Coronary artery (tissue), 2 donors: ENCODE measurements around the gene MAPK8IP1.

Experiments
- DNase-seq: peaks from one replicate; pipeline ENCODE4 v3.0.0-alpha.2; 2017; ENCODE audit warnings: low spot score
- H3K27ac ChIP-seq, 2 donors: fragments of 200-600 bp; sonication (generic); one replicate each; pipeline ENCODE4 v1.5.1; 2016 to 2019
- H3K4me3 ChIP-seq: fragments of 200-600 bp; sonication (generic); 2 replicates; pipeline ENCODE4 v1.5.1; 2016; ENCODE audit warnings: mild to moderate bottlenecking, moderate library complexity
- TF ChIP-seq, protein P1 (sequence below): fragments of 200-600 bp; sonication (generic); IDR thresholded peaks from one replicate; pipeline ENCODE4 v1.5.1; 2019; ENCODE audit warnings: antibody characterized with exemption

The MAPK8IP1 gene

DNA sequence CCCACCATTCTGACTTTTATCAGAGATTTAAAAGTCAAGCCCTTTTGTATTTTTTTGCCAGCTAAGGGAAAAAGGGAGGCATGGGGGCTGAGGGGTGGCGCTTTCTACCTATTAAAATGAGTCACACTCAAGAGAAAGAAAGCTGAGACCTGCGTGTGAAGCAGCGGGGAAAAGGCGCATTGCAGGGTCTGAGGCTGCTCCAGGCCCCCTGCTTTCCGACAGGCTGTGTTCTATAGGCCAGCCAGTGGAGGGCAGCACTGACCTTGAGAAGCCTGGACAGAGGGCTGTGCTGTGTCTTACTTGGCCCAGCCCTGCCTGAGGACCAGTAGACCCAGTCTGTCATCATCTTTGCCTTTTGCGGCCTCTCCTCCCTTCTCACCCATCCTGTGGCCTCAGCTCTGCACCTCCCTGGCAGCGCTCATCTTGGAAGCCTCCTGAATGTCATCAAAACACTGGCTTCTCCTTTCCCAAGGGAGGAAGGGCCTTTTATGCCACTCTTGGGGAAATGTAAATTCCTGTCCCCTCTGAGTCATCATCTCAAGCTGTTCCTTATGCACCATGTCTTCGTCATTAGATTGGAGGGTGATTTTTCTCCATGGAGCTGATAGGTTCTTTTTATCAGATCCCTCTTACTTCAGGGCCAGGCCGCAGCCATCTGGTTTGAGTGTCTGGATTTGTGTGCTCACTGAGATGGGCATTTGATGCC, 12.6 kb upstream of the MAPK8IP1 start:
- no peak for DNase-seq
- H3K27ac ChIP-seq = no peak overlapping the region
- H3K4me3 ChIP-seq = no peak overlapping the region
- TF ChIP-seq, protein P1, sequence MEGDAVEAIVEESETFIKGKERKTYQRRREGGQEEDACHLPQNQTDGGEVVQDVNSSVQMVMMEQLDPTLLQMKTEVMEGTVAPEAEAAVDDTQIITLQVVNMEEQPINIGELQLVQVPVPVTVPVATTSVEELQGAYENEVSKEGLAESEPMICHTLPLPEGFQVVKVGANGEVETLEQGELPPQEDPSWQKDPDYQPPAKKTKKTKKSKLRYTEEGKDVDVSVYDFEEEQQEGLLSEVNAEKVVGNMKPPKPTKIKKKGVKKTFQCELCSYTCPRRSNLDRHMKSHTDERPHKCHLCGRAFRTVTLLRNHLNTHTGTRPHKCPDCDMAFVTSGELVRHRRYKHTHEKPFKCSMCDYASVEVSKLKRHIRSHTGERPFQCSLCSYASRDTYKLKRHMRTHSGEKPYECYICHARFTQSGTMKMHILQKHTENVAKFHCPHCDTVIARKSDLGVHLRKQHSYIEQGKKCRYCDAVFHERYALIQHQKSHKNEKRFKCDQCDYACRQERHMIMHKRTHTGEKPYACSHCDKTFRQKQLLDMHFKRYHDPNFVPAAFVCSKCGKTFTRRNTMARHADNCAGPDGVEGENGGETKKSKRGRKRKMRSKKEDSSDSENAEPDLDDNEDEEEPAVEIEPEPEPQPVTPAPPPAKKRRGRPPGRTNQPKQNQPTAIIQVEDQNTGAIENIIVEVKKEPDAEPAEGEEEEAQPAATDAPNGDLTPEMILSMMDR = peak; percentile 54

DNA sequence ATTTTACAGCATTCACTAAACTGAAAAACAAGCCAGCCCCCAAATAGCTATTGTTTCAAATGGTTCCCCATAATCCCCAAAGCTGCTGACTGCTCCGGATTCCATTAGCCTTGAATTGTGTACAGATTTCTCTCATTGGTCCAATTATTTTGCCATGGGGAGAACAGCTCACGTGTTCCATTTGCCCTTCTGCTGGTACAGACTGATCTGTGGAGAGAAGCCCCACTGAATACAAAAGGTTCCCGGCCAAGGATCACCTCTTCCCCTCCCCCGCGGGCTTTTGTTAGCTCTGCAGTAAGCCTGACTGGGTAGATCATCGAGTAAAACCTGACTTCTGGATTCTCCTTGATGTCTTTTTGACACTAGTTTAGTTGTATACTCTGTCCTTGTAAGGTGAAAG, 9.1 kb upstream of the MAPK8IP1 start:
- no peak for DNase-seq
- TF ChIP-seq, protein P1 = no peak
- Histone ChIP-seq H3K27ac (no peak overlapping the region), H3K4me3 (no peak overlapping the region)

DNA sequence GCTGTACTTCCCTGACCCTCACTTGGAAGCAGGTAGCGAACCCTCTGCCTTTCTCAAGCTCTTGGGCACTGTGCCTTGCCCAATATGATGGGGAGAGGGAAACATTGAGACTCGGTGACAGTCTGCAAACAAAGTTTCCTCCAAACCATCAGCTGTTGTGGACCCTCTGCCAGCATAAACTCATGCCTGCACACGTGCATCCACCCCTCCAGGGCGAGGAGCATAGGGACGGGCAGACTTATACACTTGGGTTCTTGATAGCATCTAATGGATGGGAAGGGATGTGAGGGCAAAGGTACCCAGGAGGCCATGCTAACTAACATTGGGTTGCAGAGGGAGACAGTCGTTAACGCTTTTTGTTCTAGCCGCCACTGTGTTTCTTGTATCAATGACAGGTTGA, 8.2 kb upstream of the MAPK8IP1 start:
- Histone ChIP-seq H3K4me3 (no peak overlapping the region), H3K27ac (no peak overlapping the region)
- TF ChIP-seq, protein P1 = no peak
- DNase-seq = no peak

DNA sequence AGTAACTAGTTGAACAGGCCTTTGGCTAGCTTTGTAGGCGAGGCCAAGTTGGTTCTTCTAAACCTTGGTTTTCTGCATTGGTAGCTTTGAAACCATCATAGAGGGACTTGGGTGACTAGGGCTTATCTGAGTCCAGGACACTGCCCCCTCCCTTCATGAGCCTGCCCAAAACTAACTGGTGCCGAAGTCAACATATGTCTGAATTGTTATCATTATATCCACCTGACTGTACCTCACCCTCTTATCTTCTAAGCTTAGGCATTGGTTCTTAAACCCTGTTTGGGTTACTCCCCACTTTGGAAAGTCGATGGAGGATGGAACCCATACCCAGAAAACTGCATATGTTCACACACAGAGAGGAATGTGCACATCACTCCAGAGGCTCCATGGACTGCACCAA, 7.6 kb upstream of the MAPK8IP1 start:
- Histone ChIP-seq H3K27ac (no peak overlapping the region), H3K4me3 (no peak overlapping the region)
- TF ChIP-seq, protein P1 = no peak
- no peak for DNase-seq

DNA sequence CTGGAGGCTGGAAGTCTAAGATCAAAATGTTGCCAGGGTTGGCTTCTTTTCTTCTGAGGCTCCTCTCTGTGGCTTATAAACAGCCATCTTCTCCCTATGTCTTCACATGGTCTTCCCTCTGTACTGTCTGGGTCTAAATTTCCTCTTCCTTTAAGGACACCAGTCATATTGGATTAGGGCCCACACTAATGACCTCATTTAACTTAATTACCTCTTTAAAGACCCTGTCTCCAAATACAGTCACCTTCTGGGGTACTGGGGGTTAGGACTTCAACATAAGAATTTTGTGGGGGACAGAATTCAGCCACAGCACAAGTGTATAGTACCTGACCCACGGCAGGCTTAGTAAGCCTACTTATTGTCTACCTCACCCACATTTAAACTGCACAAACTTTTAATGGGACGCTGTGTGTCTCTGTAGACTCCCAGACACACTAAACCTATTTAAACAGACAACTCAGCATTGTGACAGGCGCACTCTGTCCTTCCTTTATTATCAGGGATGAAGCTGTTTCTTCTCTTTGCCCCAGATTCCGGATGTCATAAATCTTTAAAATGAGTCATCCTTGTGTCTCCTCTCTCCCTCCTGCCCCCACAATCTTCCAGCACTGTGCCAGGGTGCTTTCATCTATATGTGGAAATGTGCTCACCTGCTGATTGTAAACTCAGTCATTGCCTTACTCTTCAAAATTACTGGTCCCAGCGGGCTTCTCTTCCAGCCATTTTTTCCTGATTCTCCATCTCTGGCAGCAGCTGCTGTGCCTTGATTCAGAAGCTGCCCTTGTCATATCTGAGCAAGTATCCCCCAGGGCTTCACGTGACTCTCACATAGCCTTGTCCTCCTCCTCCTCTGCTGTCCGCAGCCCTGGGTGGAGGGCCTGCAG, 5.4 kb upstream of the MAPK8IP1 start:
- H3K27ac ChIP-seq = no peak overlapping the region
- TF ChIP-seq, protein P1 = no peak

DNA sequence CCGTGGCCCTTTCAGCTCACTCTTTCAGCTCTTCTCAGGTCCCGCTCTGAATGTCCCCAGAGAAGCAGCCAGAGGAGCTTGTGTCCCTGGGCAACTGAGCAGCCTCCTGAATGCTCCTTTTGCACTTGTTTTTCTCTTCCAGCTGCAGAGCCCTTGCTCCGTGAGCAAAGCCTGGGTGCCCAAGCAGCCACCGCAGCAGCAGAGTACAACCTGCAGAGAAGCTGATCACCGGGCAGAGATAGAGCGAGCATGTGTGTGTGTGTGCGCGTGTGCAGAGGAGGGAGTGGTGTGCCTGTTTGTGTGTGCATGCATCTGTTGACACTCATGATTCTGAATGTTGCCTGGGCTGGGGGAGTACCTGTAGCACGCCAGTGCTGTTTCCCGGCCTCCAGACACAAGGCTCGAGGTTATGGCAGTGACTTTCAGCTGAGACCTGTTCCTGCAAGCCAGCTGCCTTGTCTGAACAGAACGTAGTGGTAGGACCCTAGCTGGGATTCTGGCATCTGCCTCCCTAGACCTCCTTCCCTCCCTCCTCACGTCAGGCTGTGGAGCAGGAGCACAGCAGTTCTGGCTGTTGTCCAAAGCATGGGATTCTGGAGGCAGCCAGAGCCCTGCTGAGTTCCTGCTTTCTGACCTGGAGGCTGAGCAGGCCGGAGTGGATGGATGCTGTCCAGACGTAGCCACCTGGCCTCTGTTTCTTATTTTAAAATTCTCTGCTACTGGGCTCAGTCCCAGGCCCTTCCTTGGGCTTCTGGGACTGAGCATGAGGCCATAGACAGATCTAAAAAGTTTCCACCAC, 4.5 kb upstream of the MAPK8IP1 start:
- no peak overlapping the region for H3K4me3 ChIP-seq
- no peak overlapping the region for H3K27ac ChIP-seq

More for the DNA sequence above, 5.4 kb upstream of the MAPK8IP1 start:
- no peak overlapping the region for H3K4me3 ChIP-seq
- DNase-seq = no peak

More for the DNA sequence above, 4.5 kb upstream of the MAPK8IP1 start:
- DNase-seq = no peak
- TF ChIP-seq, protein P1 = no peak
